ENCODE results near the gene PITX1. TPM values are rescaled to one million over a fixed set of nuclear protein-coding genes. Genes with fewer than 3 reads are reported as not detected.

The PITX1 gene
- total RNA-seq, 1 donor from 2014 or later = not detected

DNA sequence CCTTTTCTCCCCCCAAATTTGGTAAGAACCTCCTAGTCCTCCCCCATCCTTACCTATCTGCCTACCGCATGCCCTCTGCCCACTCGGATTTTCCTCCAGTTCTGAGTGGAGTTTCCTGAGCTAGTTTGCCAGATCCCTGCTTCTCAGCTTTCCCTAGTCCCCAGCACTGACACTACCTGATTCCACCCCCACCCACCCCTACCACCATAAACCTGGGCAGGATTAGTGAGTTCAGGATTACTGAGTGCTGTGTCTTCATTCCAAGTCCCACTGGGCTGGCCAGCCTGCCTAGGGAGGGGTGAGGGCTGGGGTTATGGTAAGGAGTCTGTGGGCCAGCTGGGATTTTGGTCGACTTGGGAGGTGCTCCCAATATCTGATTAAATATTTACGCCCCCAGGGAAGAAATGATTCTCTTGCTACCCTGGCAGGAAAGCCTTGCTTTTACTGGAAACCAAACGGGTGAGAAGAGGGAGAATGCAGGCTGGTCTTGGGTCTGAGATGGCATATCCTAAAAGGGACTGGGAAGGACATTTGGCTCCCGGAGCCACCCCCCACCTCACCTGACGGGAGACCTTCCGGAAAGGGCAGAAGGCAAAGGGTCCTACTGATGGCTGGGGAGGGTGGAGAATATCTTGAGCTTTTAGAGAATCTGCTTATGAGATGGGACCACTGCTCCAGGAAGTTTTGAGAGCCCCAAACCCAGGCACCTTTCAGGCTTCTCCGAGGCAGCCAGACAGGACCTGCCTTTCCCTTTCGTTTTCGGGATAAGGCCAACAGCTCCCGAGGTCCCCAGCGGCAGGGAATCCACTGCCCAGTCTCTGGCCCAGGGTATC, 3.7 kb downstream of the PITX1 start:
- no peak for DNase-seq (ENCODE audit: extremely low read depth, low read depth, low spot score)

DNA sequence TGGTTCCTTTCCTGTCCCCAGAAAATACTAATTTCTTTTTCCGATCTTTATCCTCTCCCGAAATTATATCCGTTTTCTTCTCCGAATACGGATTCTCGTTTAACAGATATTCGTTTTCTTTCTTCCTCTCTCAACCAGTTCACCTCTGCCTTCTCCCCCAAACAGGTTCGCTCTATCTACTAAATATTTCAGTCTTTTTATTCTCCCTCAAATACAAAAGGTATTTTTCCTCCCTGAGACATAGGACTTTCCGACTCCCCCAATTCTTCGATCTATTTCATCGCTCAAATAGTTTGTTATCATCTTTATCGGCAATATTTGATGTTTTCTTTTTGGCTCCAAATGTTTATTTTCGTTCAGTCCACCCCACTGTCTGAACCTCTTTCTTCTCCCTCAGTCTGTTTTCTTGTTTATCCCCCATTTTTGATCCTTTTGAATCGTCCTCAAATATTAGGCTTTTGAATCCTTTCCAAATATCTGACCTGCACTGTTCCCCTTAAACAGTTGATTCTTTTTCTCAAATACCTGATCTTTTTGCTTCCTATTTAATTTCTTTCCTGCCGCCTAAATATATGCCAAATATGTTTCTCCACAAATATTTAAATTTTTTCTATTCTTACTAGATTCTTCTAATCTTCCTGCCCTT, 4.4 kb downstream of the PITX1 start:
- no peak for DNase-seq (ENCODE audit: extremely low read depth, low read depth, low spot score)

DNA sequence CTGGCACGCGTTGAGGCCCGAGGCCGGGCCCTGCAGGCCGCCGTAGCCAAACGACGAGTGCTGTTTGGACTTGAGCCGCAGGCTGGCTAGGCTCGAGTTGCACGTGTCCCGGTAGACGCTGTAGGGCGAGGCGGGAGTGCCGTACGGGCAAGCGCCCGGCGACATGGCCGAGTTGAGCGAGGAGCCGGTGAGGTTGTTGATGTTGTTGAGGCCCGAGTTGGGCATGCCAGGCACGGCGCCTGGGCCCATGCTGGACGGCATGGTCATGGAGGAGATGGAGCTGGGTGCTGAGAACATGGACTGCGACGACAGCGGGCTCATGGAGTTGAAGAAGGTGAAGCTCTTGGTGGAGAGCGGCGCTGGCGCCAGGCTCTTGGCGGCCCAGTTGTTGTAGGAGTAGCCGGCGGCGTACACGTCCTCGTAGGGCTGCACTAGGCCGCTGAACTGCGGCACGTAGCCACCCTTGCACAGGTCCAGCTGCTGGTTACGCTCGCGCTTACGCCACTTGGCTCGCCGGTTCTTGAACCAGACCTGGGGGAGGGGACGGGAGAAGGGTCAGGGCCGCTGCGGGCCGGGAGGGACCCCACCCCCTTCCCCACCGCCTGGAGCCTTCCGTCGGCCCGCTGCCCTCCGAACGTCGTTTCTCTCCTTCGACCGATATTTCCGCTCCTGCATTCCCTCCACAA, 5.1 kb downstream of the PITX1 start:
- DNase-seq (ENCODE audit: extremely low read depth, low read depth, low spot score) = no peak

DNA sequence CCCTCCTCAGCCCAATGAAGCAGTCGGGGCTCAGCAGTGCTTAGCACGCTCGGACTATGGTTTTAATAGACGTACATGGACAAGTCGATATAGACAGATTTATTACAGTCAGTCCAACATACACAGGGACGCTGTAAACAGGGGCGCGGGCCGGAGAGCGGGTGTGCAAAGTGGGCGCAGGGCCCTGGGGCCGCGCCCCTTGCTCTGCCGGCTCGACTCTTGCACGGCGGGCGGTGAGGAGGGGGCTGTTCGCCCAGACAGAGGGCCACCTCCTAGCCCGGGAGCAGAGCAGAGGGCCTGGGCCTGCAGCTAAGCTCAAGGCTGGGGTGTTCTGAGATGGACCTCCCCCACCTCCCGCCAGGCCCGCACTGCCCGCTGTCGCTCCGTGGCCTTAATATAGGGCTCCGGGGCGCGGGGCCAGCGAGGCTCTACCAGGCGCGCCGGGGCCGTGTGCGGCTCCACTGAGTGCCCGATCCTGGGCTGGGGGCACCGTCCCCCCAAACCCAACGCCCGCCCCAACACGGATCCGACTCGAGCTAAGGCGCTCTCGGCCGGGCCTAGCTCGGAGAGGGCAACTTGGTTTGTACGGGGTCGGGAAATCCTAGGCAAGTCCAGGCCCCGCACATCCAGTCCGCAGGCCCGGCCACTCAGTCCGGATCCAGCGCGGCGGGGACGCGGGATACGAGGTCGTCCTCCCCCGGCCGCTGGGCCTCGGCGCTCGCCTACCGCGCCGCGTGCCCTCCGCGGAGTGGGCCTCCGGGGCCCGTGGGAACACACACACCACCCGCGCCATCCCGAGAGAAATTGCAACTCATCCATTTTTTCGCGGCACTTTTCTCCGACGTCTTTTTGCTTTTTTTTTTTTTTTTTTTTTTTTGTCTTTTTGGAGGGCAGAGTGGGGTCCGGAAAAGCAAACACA, 6.1 kb downstream of the PITX1 start:
- no peak for DNase-seq (ENCODE audit: extremely low read depth, low read depth, low spot score)

DNA sequence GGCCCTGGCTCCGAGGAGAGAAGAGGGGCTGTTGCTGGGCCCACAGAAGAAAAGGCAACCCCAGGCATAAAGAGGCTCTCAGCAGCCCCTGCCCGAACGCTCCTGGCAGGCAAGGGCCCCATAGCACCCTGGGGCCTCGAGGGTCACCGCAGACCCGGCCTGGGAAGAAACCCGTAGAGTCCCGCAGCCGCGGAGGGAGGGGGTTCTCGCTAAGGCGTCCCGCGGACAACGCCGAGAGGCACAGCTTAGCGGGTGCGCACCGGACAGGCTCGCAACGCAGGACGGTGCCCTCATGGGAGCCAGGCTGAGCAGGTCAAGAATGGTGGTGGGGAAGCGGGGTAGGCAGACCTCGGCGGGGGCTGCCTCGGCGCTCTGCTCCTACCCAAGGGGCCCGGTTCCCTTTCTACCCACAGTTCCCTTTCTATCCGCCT, 6.7 kb downstream of the PITX1 start:
- DNase-seq (ENCODE audit: extremely low read depth, low read depth, low spot score) = no peak

DNA sequence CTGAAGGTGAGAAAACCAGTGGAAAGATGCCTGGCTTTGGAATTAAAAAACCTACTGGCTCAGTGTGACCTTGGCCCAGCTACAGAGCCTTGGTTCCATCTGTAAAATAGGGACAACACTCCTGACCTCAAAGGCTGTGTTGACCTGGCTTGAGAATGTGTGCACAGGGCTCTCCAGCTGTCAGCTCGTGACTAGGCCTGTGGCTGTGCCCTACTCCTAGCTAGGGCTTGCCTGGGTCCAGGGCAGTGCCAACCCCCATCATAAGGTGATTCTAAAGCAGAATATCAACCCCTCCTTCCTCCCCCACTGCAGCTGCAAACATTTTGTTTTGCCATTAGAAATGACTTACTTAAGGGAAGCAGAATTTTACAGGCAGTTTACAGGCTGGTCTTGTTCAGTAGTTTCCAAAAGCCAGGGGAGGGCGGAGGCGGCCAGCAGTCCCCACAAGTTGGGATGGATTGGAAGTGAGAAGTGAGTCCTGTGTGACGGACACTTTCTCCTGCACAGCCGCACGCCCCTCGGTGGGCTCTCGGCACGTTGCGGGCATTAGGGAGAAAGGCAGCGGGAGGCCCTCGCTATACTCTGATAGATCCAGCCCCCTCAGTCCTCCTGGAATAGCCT, 7.3 kb downstream of the PITX1 start:
- no peak for DNase-seq (ENCODE audit: extremely low read depth, low read depth, low spot score)

DNA sequence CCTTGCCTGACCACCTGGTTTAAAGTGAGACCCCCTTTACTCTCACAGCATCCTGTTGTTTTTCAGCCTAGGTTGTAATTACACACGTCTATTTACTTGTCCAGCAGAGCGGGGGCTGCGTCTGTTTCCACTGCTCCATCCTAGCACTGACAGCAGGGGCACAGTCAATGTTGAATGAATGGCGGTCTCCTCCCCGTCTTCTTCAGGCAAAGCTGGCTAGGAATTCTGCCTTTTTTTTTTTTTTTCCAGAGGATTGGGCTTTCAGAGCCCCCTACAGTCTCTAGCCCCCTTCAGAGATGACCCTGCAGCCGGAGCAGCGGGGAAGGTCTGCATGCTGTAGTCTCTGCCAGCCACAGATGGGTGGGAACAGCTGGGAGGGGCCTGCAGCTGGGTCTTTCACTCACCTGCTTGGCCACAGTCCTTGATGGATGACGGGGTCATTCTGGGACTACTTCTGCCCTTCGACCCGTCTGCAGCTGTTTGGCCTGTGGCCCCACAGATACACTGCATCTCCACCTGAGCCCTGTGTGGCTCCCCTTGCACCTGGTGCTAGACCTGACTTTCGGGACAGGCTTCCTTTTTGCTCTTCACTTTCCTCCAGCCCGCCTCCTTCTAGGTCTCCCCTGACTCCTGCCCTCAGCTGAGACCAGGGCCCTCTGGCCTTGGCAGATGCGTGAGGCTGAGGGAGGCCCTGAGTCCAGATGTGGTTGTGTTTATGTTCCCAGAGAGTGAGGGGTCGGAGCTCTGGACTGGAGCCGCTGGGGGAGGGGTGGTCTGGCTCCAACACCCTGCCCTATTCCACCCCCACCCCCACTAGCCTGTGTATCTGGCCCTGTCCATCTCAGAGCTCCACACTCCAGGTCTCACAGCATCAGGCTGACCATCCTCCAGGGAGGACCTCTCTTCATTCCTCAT, 8.0 kb downstream of the PITX1 start:
- no peak for DNase-seq (ENCODE audit: extremely low read depth, low read depth, low spot score)

DNA sequence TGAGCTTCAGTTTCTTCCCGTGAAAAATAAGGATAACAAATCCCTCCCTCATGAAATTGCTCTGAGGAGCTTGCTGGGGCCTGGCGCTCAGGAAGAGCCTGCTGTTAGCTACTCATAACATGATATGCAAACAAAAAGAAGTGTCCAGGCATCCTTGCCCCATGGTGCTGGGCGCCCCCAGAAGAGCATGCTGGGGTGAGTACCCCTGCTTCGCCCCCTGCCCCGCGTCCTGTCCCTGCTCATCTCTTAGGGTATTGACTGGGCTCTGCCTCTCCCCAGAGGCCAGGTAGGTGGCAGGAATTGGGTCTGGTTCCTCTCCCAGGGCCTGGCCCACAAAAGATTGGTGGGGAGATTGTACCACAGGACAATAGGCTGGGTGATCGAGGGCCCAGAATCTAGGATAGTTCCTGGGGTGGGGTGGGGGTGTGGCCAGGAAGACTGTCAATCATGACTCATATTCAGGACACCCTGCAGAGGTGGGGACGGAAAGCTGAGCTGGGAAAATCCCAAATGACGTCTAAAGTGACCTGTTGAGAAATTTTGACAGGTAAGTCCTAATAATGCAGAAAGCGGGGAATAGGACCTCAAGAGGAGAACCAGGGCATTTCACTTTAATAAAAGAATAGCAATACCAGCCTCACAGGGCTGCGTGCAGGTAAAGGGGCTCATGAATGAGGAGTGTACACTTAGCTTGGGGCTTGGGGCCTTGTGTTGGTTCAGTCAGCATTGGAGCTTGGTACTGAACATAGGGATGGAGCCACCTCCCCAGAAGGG, 8.9 kb downstream of the PITX1 start:
- no peak for DNase-seq (ENCODE audit: extremely low read depth, low read depth, low spot score)

DNA sequence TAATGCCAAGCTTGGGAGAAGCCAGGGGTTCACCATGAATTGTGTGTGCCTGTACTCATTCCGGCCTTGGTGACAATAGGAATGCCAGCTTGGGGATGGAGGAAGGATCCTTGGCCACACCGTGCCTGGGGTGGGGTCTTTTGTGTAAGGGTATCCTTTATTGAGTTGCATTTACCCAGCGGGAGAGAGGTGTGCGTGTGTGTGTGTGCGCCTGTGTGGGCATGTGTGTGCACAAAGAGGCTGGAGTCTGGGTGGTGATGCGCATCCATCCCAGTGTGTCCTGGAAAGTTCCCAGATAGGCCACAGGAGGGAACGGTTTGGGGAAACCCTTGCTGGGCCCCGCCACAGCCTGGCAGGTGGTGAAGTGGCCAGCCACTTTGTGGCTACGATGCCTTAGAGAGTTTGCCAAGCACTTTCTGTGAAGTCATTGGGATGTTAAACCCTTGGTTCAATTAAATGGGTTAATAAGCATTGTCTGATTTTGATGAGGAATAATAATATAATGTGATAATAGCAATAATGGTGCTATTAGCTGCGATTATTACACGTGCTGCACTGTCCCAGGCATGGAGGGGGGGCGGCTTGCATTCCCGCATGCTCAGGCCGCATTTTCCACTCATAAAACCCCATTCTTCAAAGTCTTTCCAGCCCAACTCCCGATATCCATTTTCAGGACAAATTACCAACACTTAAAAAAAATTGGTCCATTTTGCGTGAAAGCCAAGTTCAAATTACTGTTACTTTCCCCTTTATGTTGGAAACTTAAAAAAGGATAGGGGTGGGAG, 13.7 kb downstream of the PITX1 start:
- no peak for DNase-seq (ENCODE audit: extremely low read depth, low read depth, low spot score)

DNA sequence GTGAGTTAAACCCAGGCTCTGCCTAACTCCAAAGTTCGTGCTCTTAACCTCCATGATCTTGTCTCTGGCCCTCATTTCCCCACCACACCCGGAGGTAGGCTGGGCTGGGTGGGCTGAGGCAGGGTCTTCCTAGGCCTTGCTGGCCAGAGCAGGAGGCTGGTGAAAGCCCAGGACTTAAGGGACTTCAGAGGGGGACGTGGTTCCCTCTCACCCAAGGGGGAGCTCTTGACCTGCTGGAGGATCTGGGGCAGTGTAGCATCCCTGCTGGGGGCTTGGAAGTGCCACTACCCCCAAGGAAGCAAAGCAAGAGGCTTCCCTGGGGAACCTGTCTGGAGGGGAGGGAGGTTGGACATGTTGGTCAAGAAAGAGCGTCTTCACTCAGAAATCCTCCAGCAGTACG, 14.7 kb downstream of the PITX1 start:
- no peak for DNase-seq (ENCODE audit: extremely low read depth, low read depth, low spot score)

DNA sequence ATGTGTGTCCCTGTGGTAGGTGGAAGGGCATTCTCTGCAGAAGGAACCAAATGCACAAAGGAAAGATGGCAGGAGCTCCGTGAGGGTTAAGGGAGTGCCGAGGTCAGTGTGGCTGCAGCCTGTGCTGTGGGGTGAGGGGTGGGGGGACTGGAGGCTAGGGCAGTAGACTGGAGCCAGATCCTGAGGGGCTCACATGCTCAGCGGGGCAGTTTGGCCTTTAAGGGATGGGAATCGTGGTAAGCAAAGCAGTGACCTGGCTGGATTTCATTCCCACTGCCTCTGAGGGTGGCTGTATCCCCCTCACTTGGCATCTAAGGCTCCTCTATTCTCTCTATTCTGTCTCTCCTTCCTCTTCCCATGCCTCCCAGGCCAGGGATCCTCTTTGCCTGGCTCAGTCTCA, 15.6 kb downstream of the PITX1 start:
- no peak for DNase-seq (ENCODE audit: extremely low read depth, low read depth, low spot score)

DNA sequence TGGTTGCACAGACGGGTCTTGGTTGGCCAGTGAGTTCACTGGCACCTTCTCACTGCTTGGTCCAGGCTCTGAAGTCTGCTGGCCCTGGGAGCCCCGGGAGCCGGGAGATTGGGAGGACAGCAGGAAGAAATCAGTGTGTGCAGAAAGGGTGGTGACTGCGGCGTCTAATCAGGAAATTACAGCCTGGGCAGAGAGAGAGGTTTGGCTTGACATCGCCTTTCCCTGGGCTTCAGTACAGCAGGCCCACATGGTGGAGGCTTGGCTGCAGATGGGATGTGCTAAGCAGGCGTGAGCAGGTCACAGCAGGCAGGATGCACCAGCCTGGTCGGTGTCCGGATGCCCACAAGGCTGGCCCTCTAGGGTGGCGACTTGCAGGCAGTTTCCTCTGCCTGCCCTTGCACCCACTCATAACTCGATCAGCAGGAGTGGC, 17.2 kb downstream of the PITX1 start:
- no peak for DNase-seq (ENCODE audit: extremely low read depth, low read depth, low spot score)

DNA sequence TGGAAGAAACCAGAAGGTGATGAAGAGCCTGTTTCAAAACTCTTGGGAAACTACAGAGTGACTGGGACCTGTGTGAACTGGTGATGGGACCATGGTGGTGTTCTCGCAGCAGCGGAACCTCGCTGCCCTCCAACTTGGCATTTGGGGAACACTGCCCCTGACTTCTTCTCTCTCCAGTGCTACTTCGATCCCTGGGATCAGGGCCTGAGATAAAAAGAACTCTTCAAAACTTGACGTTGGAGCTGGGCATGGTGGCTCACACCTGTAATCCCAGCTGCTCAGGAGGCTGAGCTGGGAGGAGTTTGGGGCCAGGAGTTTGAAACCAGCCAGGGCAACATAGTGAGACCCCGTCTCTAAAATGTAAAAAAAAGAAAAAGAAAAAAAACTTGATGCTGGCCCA, 18.1 kb downstream of the PITX1 start:
- DNase-seq (ENCODE audit: extremely low read depth, low read depth, low spot score) = no peak

DNA sequence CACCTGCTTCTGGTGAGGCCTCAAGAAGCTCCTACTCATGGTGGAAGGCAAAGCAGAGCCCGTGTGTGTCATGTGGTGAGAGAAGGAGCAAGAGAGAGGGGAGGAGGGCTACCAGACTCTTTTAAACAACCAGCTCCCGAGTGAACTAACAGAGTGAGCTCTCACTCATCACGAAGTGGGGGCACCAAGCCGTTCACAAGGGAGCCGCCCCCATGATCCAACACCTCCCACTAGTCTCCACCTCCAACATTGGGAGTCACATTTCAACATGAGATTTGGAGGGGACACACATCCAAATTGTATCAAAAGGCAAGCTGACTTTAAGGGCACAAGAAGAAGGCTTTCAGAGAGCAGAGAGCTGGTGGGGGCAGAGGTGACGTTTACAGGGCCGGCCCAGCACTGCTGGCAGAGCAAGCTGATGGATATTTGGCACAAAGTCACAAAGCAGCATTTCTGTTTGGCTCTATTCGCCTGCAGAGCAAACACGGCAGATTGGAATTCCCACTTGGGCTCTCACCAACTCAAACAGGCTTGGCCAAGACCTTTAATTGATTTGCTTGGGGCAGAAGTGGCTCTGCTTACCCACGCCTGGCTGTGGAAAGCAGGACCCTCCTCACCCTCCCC, 20.0 kb downstream of the PITX1 start:
- no peak for DNase-seq (ENCODE audit: extremely low read depth, low read depth, low spot score)

DNA sequence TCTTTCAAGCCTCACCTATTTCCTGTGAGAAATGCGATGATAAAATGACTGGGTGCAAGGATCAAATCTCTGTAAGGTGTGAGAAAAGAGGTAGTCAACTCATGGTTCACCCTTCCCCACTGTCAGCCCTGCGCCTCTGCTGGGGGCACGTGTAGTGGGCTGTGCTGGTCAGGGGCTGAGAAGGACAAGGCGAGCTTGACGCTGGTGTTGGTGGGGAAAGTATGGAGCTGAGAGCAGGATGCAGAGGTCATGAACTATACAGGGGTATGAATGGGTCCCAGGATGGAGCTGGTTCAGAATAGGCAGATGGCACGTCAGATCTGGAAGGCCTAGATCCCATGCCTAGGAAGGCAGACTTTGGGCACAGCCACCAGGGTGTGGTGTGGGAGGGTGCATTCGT, 20.6 kb downstream of the PITX1 start:
- no peak for DNase-seq (ENCODE audit: extremely low read depth, low read depth, low spot score)

DNA sequence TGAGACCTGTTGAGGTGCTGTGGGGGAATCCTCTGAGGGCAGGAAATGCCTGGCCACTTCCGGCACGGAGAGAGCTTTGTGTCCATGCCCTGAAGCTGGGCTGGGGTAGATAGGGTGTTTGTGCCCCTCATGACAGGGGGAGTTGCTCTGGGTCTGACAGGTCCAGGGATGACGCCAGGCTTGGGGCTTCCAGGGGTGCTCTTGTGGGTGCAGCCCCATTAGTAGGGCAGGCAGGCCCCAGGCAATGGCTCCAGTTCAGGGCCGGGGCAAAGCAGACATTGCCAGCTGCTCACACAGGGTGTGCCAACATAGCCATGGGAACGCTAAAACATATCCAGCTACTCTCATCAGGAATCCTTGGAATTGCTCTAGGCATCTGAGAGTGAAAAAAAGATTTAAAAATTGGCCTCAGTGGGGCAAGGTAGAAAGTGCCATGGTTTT, 21.1 kb downstream of the PITX1 start:
- no peak for DNase-seq (ENCODE audit: extremely low read depth, low read depth, low spot score)

DNA sequence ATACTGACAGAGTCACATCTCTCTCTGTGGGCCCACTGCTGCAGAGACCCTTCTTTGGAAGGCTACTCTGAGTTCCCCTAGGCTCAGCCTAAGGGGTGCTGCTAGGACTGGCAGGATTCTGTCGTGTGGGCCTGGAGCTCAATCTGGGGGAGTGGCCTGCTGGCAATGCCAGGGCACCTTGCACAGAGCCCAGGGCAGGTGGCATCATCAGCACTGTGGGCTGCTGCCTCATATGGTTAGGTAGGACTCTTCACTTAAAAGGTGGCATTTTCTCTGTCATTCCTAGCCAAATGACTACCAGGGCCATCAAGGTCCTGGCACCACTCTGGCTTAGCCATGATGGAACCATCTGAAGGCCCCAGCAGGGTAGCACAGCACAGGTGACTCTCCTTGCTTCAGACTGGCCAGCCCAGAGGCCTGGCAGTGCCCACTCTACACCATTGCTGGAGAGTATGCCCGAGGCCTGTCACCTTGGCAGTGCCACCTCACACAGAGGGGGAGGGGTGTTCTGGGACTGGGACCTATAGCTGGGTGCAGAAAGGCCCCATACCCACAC, 21.9 kb downstream of the PITX1 start:
- no peak for DNase-seq (ENCODE audit: extremely low read depth, low read depth, low spot score)
